ENCODE data around the gene DEUP1. TPM values are rescaled to one million over a fixed set of nuclear protein-coding genes. Genes with fewer than 3 reads are reported as not detected.

DEUP1 gene
- polyA plus RNA-seq, 3 donors: not detected

GRCh38 chr11:93288767-93289166 lies 41.8 kb upstream of the DEUP1 start:
- Mint-ChIP-seq H3K27me3 (ENCODE audit: low read depth in 3 of 3) (peaks cover 0 to 1% (median 0%) of the 10 kb centered on the region in 3 donors), H3K36me3 (no peaks in the 10 kb centered on the region), H3K4me1 (no peaks in the 10 kb centered on the region), H3K27ac (no peak overlapping the region), H3K4me3 (no peak overlapping the region), H3K9me3 (peaks cover 0 to 6% (median 0%) of the 10 kb centered on the region in 7 donors)
- Histone ChIP-seq H2AFZ (ENCODE audit: insufficient read depth, low read depth, low read length, poor library complexity, severe bottlenecking) (no peak overlapping the region), H3K4me1 (ENCODE audit: control insufficient read depth in 1 of 2, insufficient read depth in 2 of 2, low read length in 2 of 2) (no peaks in the 10 kb centered on the region), H3K79me2 (ENCODE audit: insufficient read depth, low read length) (no peaks in the 10 kb centered on the region), H3K4me3 (replicated peaks in 1 of 3; ENCODE audit: low read depth in 2 of 3, low read length in 3 of 3) (no peak overlapping the region), H3K9ac (ENCODE audit: insufficient read depth, low read length, poor library complexity, severe bottlenecking) (no peak overlapping the region), H3K36me3 (replicated peaks in 1 of 2; ENCODE audit: control insufficient read depth in 1 of 2, insufficient read depth in 2 of 2, low read length in 2 of 2) (no peaks in the 10 kb centered on the region), H3K4me2 (replicated peaks; ENCODE audit: extremely low read depth, low read length, poor library complexity, severe bottlenecking) (no peak overlapping the region), H4K20me1 (ENCODE audit: insufficient read depth, low read length) (no peaks in the 10 kb centered on the region), H3K27me3 (ENCODE audit: control insufficient read depth in 2 of 2, insufficient read depth in 2 of 2, low read length in 2 of 2) (no peaks in the 10 kb centered on the region), H3K27ac (ENCODE audit: low read depth in 1 of 2, low read length in 2 of 2) (no peak overlapping the region), H3K9me3 (replicated peaks in 1 of 2; ENCODE audit: control insufficient read depth in 1 of 2, insufficient read depth in 1 of 2, low read length in 2 of 2) (no peaks in the 10 kb centered on the region)
- DNase-seq: no peak
- intact Hi-C loops (cut with micrococcal nuclease): no loop called here
- WGBS (ENCODE audit: insufficient coverage): no CpG with 5 or more reads among the region's 2 CpGs
- no peak for TF ChIP-seq CTCF (IDR thresholded peaks at IDR 0.05)

DNA sequence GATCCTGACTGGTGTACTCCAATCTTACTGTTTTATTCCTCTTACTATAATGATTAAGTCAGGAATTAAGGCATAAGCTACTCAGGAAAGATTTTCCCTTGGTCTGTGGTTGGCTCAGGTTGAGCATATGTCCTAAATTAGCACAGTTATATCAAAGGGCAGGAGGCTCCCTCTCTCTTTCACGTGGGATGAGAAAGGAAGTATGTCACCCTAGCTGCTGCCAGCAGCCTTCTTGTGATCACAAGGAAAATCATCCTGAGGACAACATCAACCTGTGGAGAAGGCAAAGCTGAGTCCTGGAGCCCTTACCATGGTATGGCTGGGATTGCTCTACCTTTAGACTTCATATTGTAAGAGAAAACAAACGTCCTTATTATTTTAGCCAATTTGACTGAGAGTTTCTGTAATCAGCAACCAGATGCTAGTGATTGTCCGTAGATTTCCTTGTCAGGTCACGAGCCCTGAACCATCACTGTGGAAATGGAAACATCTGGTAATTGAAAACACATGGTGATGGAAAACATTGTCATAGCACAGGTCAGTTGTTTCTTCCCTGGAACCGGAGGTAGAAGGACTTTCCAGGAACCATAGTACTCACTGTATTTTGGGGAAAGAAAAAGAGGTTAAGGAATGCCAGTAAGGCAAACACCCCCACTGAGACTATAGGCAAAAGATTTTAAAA lies 40.6 kb upstream of the DEUP1 start:
- no peak overlapping the region for H2AFZ ChIP-seq (ENCODE audit: insufficient read depth, low read depth, low read length, poor library complexity, severe bottlenecking)
- H3K79me2 ChIP-seq (ENCODE audit: insufficient read depth, low read length): no peaks in the 10 kb centered on the region
- no peak for TF ChIP-seq CTCF (IDR thresholded peaks at IDR 0.05)
- H3K27me3 ChIP-seq (ENCODE audit: control insufficient read depth in 2 of 2, insufficient read depth in 2 of 2, low read length in 2 of 2): no peaks in the 10 kb centered on the region
- no peaks in the 10 kb centered on the region for H3K4me1 Mint-ChIP-seq
- peaks cover 0 to 1% (median 0%) of the 10 kb centered on the region in 3 donors for H3K27me3 Mint-ChIP-seq (ENCODE audit: low read depth in 3 of 3)
- H3K27ac ChIP-seq (ENCODE audit: low read depth in 1 of 2, low read length in 2 of 2): no peak overlapping the region
- H3K9me3 Mint-ChIP-seq: peaks cover 0 to 6% (median 0%) of the 10 kb centered on the region in 7 donors
- H4K20me1 ChIP-seq (ENCODE audit: insufficient read depth, low read length): no peaks in the 10 kb centered on the region
- WGBS (ENCODE audit: insufficient coverage): 85% methylated on average over 4 of the region's 5 CpGs
- H3K4me1 ChIP-seq (ENCODE audit: control insufficient read depth in 1 of 2, insufficient read depth in 2 of 2, low read length in 2 of 2): no peaks in the 10 kb centered on the region
- H3K9me3 ChIP-seq (replicated peaks in 1 of 2; ENCODE audit: control insufficient read depth in 1 of 2, insufficient read depth in 1 of 2, low read length in 2 of 2): no peaks in the 10 kb centered on the region
- H3K36me3 Mint-ChIP-seq: no peaks in the 10 kb centered on the region
- intact Hi-C loops (cut with micrococcal nuclease): no loop called here
- H3K9ac ChIP-seq (ENCODE audit: insufficient read depth, low read length, poor library complexity, severe bottlenecking): no peak overlapping the region
- no peak overlapping the region for H3K4me2 ChIP-seq (replicated peaks; ENCODE audit: extremely low read depth, low read length, poor library complexity, severe bottlenecking)
- no peak overlapping the region for H3K4me3 ChIP-seq (replicated peaks in 1 of 3; ENCODE audit: low read depth in 2 of 3, low read length in 3 of 3)
- H3K27ac Mint-ChIP-seq: no peak overlapping the region
- no peak for DNase-seq
- no peak overlapping the region for H3K4me3 Mint-ChIP-seq
- H3K36me3 ChIP-seq (replicated peaks in 1 of 2; ENCODE audit: control insufficient read depth in 1 of 2, insufficient read depth in 2 of 2, low read length in 2 of 2): no peaks in the 10 kb centered on the region
